ENCODE results near the gene FAM47E. TPM values are rescaled to one million over a fixed set of nuclear protein-coding genes. Genes with fewer than 3 reads are reported as not detected.

The FAM47E gene
- total and polyA plus RNA-seq, 2 of the 13 experiments (the other 11 are each of a cell fraction or from before 2014, with no cell fraction given), result 0.33 to 0.66 TPM

GRCh38 chr4:76306882-76307659, 55.5 kb downstream of the FAM47E start (continued):
- peak; percentile 8; the same call in 1 of the 2 replicates for TF ChIP-seq SMC3 (IDR thresholded peaks at IDR 0.05; ENCODE audit: low read length)
- 0 out of 2 replicates have a peak, but pooled peaks have one; percentile 23 for TF ChIP-seq IRF2 (CRISPR knock-in tag; IDR thresholded peaks at IDR 0.05)
- TF ChIP-seq SAP130 (CRISPR knock-in tag; IDR thresholded peaks at IDR 0.05; ENCODE audit: low read depth), result 0 out of 2 replicates have a peak, but pooled peaks have one; percentile 19
- 0 out of 2 replicates have a peak, but pooled peaks have one; percentile 11 for TF ChIP-seq ZNF263 (CRISPR knock-in tag; IDR thresholded peaks at IDR 0.05)
- TF ChIP-seq AGO2 (optimal IDR thresholded peaks at IDR 0.05; ENCODE audit: low read depth, low read length), result peak; percentile 30
- TF ChIP-seq HIC2 (CRISPR knock-in tag; IDR thresholded peaks at IDR 0.05; ENCODE audit: low read depth), result no peak
- peak; percentile 27 for TF ChIP-seq ZNF407 (CRISPR knock-in tag; IDR thresholded peaks at IDR 0.05; ENCODE audit: not compliant biosample characterization)
- no peak for TF ChIP-seq EEA1 (CRISPR knock-in tag; IDR thresholded peaks at IDR 0.05; ENCODE audit: borderline replicate concordance)
- TF ChIP-seq STAG1 (CRISPR knock-in tag; IDR thresholded peaks at IDR 0.05), result peak; percentile 46
- TF ChIP-seq RXRA (CRISPR knock-in tag; IDR thresholded peaks at IDR 0.05), result no peak
- TF ChIP-seq ZNF563 (CRISPR knock-in tag; IDR thresholded peaks at IDR 0.05), result peak; percentile 27; the same call in 1 of the 2 replicates
- 0 out of 2 replicates have a peak, but pooled peaks have one; percentile 40 for TF ChIP-seq ZNF879 (CRISPR knock-in tag; IDR thresholded peaks at IDR 0.05)
- peak; percentile 46; the same call in 1 of the 2 replicates for TF ChIP-seq ZNF670 (CRISPR knock-in tag; IDR thresholded peaks at IDR 0.05; ENCODE audit: borderline replicate concordance)
